Panc1 (cell line): Measurements from ENCODE around the gene RASA4B. TPM values are rescaled to one million over a fixed set of nuclear protein-coding genes. Genes with fewer than 3 reads are reported as not detected.

Experiments used
- ATAC-seq: fragments of 200-7000 bp; cut with Tn5 transposase; 2 replicates; pipeline ENCODE4 v1.9.1; 2020; ENCODE audit warnings: mild to moderate bottlenecking, moderate library complexity
- BruUV-seq: library from RNA; stranded (reverse); fragments of 400-500 nt; replicated peaks from 2 replicates; lab custom pipeline; 2021; lab: Mats Ljungman, UMichigan
- CTCF ChIA-PET: fragments of 300-600 bp; sonication (Branson Sonifier 250); formaldehyde crosslinking; loops from one replicate; lab custom pipeline; 2022; ENCODE audit warnings: antibody characterized with exemption; lab: Charles Lee
- POLR2A ChIA-PET: fragments of 300-600 bp; sonication (Branson Sonifier 250); formaldehyde crosslinking; loops from one replicate; lab custom pipeline; 2022; ENCODE audit warnings: antibody characterized with exemption; lab: Charles Lee
- DNase-seq: peaks from one replicate; pipeline ENCODE4 v3.0.0-alpha.2; 2010; ENCODE audit warnings: low read depth, low spot score
- H3K27ac ChIP-seq: 2 replicates; pipeline ENCODE4 v1.5.1; 2011; ENCODE audit warnings: mild to moderate bottlenecking, low read length, inconsistent platforms
- H3K27me3 ChIP-seq: fragments of 200-500 bp; sonication (Bioruptor generic); 2 replicates; pipeline ENCODE4 v1.6.0; 2014; ENCODE audit warnings: low read length, inconsistent platforms; ENCODE audit not compliant: control insufficient read depth, insufficient read depth
- H3K36me3 ChIP-seq: fragments of 200-500 bp; sonication (Bioruptor generic); 2 replicates; pipeline ENCODE4 v1.5.1; 2014; ENCODE audit warnings: inconsistent platforms, mild to moderate bottlenecking, low read length, moderate library complexity; ENCODE audit not compliant: control insufficient read depth, insufficient read depth
- H3K4me1 ChIP-seq: 2 replicates; pipeline ENCODE4 v1.5.1; 2011; ENCODE audit warnings: inconsistent platforms, mild to moderate bottlenecking, low read length, moderate library complexity; ENCODE audit not compliant: control insufficient read depth, insufficient read depth
- H3K4me3 ChIP-seq, 2 experiments: 2 replicates each; pipeline ENCODE4 v1.5.1; 2011 to 2012; ENCODE audit warnings: low read depth in 2 of 2, low read length in 2 of 2, mild to moderate bottlenecking in 2 of 2, inconsistent platforms in 1 of 2, moderate library complexity in 1 of 2
- H3K9me3 ChIP-seq: fragments of 200-500 bp; sonication (Bioruptor generic); 2 replicates; pipeline ENCODE4 v1.5.1; 2014; ENCODE audit warnings: low read depth, mild to moderate bottlenecking, inconsistent platforms, low read length, moderate library complexity; ENCODE audit not compliant: control insufficient read depth, insufficient read depth
- POLR2AphosphoS5 ChIP-seq: IDR thresholded peaks from 2 replicates; pipeline ENCODE4 v1.6.1; 2012; ENCODE audit warnings: mild to moderate bottlenecking, low read depth, low read length, moderate library complexity
- SIN3A ChIP-seq: IDR thresholded peaks from 2 replicates; pipeline ENCODE4 v1.6.1; 2012; ENCODE audit warnings: low read depth, mild to moderate bottlenecking, low read length, moderate library complexity, borderline replicate concordance; ENCODE audit not compliant: insufficient read depth
- TCF7L2 ChIP-seq: IDR thresholded peaks from 2 replicates; pipeline ENCODE4 v1.6.1; 2011; ENCODE audit warnings: mild to moderate bottlenecking, low read depth, low read length, inconsistent platforms
- in situ Hi-C: cut with HindIII; loops from 2 replicates; pipeline ENCODE4 v1.10.0; 2016; ENCODE audit warnings: low sequenced_read_pairs, low pct_unique_long_range_greater_than_20kb
- intact Hi-C: fragments of 100-400 bp; cut with micrococcal nuclease; formaldehyde crosslinking; loops from one replicate; pipeline ENCODE4 v1.10.0; 2022; ENCODE audit not compliant: unreplicated experiment
- total RNA-seq: library from RNA; stranded (reverse); gene quantifications from one replicate; pipeline ENCODE4 v1.2.1, GENCODE V29; 2021; ENCODE audit not compliant: unreplicated experiment
- TF ChIP-seq, protein P1 (sequence below), 2 experiments: IDR thresholded peaks; 2 replicates each; pipeline ENCODE4 v1.6.1; 2011 to 2012; ENCODE audit warnings: low read depth in 2 of 2, control low read depth in 1 of 2, low read length in 1 of 2, mild to moderate bottlenecking in 1 of 2, moderate library complexity in 1 of 2; ENCODE audit not compliant: insufficient read depth in 1 of 2
- TF ChIP-seq, protein P2 (sequence below): fragments of 450-650 bp; IDR thresholded peaks from 2 replicates; pipeline ENCODE4 v1.5.1; 2017; ENCODE audit warnings: mild to moderate bottlenecking

The RASA4B gene
- total RNA-seq, 1 experiment from 2014 or later, result 1.2 TPM

DNA sequence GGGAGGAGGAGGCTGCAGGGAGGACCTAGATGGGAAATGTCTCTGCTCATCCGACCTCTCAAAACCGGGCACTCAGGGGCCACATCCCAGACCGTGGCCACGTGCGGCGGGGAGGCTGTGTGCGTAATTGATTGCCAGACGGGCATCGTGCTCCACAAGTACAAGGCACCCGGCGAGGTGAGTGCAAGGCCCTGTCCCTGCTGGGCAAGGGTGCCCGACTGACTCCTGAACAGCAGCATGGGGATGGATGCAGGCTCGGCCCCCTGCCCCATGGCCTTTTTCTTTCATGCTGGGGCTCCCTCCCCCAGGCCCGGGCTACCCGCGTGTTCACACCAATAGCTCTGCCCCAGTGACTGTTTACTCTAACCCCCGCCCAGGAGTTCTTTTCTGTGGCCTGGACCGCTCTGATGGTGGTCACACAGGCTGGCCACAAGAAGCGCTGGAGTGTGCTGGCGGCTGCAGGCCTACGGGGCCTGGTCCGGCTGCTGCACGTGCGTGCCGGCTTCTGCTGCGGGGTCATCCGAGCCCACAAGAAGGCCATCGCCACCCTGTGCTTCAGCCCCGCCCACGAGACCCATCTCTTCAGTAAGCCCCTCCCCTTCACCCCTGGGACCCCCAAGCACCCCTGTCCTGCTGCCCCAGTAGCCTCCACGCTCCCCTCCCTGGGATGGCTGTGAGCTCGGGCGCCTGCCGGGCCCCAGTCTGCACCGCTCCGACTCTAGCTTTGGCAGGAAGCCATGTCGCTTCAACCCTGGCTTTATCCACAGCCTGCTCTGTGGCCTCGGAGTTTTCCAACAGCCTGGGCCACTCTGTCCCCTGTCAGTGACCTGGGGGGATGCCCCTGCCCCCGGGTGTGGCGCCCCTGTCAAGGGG, 48.9 kb downstream of the RASA4B start:
- DNase-seq (no peak), ATAC-seq (no peak)
- Histone ChIP-seq H3K27ac (no peak overlapping the region), H3K4me1 (peaks cover 7% of the 10 kb centered on the region), H3K27me3 (no peaks in the 10 kb centered on the region), H3K9me3 (no peaks in the 10 kb centered on the region), H3K36me3 (peaks cover 4% of the 10 kb centered on the region), H3K4me3 (no peak overlapping the region)
- in situ Hi-C loops (no loop called here), intact Hi-C loops (no loop called here)
- ChIA-PET CTCF (no interaction called here), POLR2A (no interaction called here)
- BruUV-seq, result no TSS peak
- TF ChIP-seq, protein P1, sequence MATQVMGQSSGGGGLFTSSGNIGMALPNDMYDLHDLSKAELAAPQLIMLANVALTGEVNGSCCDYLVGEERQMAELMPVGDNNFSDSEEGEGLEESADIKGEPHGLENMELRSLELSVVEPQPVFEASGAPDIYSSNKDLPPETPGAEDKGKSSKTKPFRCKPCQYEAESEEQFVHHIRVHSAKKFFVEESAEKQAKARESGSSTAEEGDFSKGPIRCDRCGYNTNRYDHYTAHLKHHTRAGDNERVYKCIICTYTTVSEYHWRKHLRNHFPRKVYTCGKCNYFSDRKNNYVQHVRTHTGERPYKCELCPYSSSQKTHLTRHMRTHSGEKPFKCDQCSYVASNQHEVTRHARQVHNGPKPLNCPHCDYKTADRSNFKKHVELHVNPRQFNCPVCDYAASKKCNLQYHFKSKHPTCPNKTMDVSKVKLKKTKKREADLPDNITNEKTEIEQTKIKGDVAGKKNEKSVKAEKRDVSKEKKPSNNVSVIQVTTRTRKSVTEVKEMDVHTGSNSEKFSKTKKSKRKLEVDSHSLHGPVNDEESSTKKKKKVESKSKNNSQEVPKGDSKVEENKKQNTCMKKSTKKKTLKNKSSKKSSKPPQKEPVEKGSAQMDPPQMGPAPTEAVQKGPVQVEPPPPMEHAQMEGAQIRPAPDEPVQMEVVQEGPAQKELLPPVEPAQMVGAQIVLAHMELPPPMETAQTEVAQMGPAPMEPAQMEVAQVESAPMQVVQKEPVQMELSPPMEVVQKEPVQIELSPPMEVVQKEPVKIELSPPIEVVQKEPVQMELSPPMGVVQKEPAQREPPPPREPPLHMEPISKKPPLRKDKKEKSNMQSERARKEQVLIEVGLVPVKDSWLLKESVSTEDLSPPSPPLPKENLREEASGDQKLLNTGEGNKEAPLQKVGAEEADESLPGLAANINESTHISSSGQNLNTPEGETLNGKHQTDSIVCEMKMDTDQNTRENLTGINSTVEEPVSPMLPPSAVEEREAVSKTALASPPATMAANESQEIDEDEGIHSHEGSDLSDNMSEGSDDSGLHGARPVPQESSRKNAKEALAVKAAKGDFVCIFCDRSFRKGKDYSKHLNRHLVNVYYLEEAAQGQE (IDR thresholded peaks at IDR 0.05; ENCODE audit: insufficient read depth in 1 of 2, low read depth in 2 of 2, low read length in 1 of 2), result no peak
- TF ChIP-seq POLR2AphosphoS5, result no peak
- no peak for TF ChIP-seq SIN3A
- TF ChIP-seq, protein P2, sequence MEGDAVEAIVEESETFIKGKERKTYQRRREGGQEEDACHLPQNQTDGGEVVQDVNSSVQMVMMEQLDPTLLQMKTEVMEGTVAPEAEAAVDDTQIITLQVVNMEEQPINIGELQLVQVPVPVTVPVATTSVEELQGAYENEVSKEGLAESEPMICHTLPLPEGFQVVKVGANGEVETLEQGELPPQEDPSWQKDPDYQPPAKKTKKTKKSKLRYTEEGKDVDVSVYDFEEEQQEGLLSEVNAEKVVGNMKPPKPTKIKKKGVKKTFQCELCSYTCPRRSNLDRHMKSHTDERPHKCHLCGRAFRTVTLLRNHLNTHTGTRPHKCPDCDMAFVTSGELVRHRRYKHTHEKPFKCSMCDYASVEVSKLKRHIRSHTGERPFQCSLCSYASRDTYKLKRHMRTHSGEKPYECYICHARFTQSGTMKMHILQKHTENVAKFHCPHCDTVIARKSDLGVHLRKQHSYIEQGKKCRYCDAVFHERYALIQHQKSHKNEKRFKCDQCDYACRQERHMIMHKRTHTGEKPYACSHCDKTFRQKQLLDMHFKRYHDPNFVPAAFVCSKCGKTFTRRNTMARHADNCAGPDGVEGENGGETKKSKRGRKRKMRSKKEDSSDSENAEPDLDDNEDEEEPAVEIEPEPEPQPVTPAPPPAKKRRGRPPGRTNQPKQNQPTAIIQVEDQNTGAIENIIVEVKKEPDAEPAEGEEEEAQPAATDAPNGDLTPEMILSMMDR, result no peak
- no peak for TF ChIP-seq TCF7L2

DNA sequence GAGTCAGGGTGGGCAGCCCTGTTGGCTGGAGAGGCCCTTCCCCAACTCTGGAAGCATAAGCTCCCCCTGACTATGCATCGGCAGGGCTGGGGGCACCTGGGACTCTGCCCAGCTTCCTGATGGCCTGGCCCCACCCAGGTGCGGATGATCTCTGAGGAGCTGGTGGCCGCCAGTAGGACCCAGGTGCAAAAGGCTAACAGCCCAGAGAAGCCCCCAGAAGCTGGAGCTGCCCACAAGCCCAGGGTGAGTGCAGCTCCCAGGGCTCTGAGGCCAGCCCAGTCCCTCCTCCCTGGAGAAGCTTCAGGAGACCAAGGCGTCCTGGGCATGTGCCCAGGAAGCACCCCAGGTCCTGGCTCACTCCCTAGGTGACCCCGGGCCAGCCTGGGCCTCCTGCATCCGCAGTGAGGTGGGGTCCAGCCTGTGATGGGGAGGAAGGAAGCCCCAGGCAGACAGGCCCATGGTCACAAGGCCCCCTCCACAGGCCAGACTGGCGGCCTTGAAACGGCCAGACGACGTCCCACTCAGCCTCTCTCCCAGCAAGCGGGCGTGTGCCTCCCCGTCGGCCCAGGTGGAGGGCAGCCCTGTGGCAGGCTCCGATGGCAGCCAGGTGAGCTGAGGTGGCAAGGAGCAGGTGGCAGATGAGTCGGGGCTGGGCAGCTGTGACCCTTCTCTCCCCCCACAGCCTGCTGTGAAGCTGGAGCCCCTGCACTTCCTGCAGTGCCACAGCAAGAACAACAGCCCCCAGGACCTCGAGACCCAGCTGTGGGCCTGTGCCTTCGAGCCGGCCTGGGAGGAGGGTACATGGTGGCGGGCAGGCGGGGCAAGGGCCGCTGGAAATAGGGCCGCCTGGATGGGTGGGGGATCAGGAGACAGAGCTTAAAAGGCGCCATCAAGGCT, 49.7 kb downstream of the RASA4B start:
- no peak overlapping the region for H3K4me3 ChIP-seq
- peaks cover 7% of the 10 kb centered on the region for H3K4me1 ChIP-seq
- in situ Hi-C loops, result no loop called here
- DNase-seq (no peak), ATAC-seq (no peak)
- no peaks in the 10 kb centered on the region for H3K9me3 ChIP-seq
- H3K36me3 ChIP-seq, result peaks cover 4% of the 10 kb centered on the region
- intact Hi-C loops, result no loop called here
- ChIA-PET CTCF (no interaction called here), POLR2A (interaction anchor here (0.6 kb wide), 1 partner anchor 975 kb away, joined by 6 read pairs; no protein-coding TSS in a partner anchor)
- H3K27ac ChIP-seq, result no peak overlapping the region
- H3K27me3 ChIP-seq, result no peaks in the 10 kb centered on the region
- no TSS peak for BruUV-seq
- TF ChIP-seq TCF7L2, result no peak
- TF ChIP-seq POLR2AphosphoS5, result no peak
- no peak for TF ChIP-seq SIN3A
- TF ChIP-seq, protein P1 (IDR thresholded peaks at IDR 0.05; ENCODE audit: insufficient read depth in 1 of 2, low read depth in 2 of 2, low read length in 1 of 2), result no peak
- TF ChIP-seq, protein P2, result no peak
